SK-N-SH (cell line): ENCODE measurements around the gene EDN2.

Experiments
- CTCF ChIP-seq: fragments of 200-600 bp; sonication (generic); IDR thresholded peaks from 2 replicates; pipeline ENCODE4 v1.6.1; 2017; ENCODE audit warnings: antibody characterized with exemption, mild to moderate bottlenecking, moderate library complexity
- POLR2AphosphoS5 ChIP-seq: IDR thresholded peaks from 2 replicates; pipeline ENCODE4 v1.6.1; 2012; ENCODE audit warnings: low read depth, low read length
- SMC3 ChIP-seq: IDR thresholded peaks from 2 replicates; pipeline ENCODE4 v1.6.1; 2012; ENCODE audit warnings: low read depth, low read length, improper control_type of control experiment

GRCh38 chr1:41492341-41492848, 7.9 kb upstream of the EDN2 start:
- TF ChIP-seq CTCF = peak; percentile 65
- no peak for TF ChIP-seq POLR2AphosphoS5
- no peak for TF ChIP-seq SMC3
